ACC112 (cell line): ENCODE results near the gene KRT25.
A peak's percentile ranks its signal among the peaks of the same experiment; 100 is the strongest.
"Not testable (repeated sequence)": the region's sequence is repeated elsewhere in the genome, so short reads cannot be mapped to it uniquely, and the experiment has no call there.

ENCODE experiments used
- H2AFZ ChIP-seq: fragments of 200-600 bp; sonication (generic); one replicate; pipeline ENCODE4 v1.6.0; 2017; ENCODE audit warnings: antibody characterized with exemption, low read length; ENCODE audit not compliant: unreplicated experiment
- H3K27ac ChIP-seq: fragments of 200-600 bp; sonication (generic); 2 replicates; pipeline ENCODE4 v1.5.1; 2014; ENCODE audit warnings: low read depth, mild to moderate bottlenecking, antibody characterized with exemption, low read length, moderate library complexity
- H3K27me3 ChIP-seq: fragments of 200-600 bp; sonication (generic); 2 replicates; pipeline ENCODE4 v1.6.1; 2014; ENCODE audit warnings: mild to moderate bottlenecking, antibody characterized with exemption, low read length, moderate library complexity, mixed read lengths; ENCODE audit not compliant: insufficient read depth
- H3K36me3 ChIP-seq: fragments of 200-600 bp; sonication (generic); 2 replicates; pipeline ENCODE4 v1.6.1; 2016; ENCODE audit warnings: mild to moderate bottlenecking, antibody characterized with exemption, low read length, moderate library complexity, mixed read lengths; ENCODE audit not compliant: insufficient read depth
- H3K4me1 ChIP-seq: fragments of 200-600 bp; sonication (generic); one replicate; pipeline ENCODE4 v1.6.1; 2016; ENCODE audit warnings: low read length, mixed read lengths; ENCODE audit not compliant: insufficient read depth, unreplicated experiment, control insufficient read depth
- H3K4me3 ChIP-seq: fragments of 200-600 bp; sonication (generic); 2 replicates; pipeline ENCODE4 v1.5.1; 2014; ENCODE audit warnings: mild to moderate bottlenecking, low read depth, low read length
- H3K79me2 ChIP-seq: fragments of 200-600 bp; sonication (generic); one replicate; pipeline ENCODE4 v1.6.0; 2016; ENCODE audit warnings: low read length; ENCODE audit not compliant: control insufficient read depth, unreplicated experiment, insufficient read depth

Gene KRT25

GRCh38 chr17:40760105-40761016, 5.2 kb upstream of the KRT25 start:
- Histone ChIP-seq H3K27me3 (peaks cover 28% of the 10 kb centered on the region), H3K27ac (no peak overlapping the region), H3K4me3 (no peak overlapping the region), H2AFZ (no peak overlapping the region), H3K79me2 (no peaks in the 10 kb centered on the region), H3K4me1 (no peaks in the 10 kb centered on the region), H3K36me3 (no peaks in the 10 kb centered on the region)

- H3K36me3 ChIP-seq = no peaks in the 10 kb centered on the region
- peaks cover 66% of the 10 kb centered on the region for H3K27me3 ChIP-seq
- no peaks in the 10 kb centered on the region for H3K79me2 ChIP-seq
- H2AFZ ChIP-seq = no peak overlapping the region
- no peak overlapping the region for H3K27ac ChIP-seq
- H3K4me3 ChIP-seq = no peak overlapping the region
- no peaks in the 10 kb centered on the region for H3K4me1 ChIP-seq
Measured at GRCh38 chr17:40753804-40754203, 1.3 kb downstream of the KRT25 start.

- Histone ChIP-seq H3K4me1 (no peaks in the 10 kb centered on the region), H2AFZ (no peak overlapping the region), H3K4me3 (no peak overlapping the region), H3K27me3 (peaks cover 70% of the 10 kb centered on the region), H3K36me3 (no peaks in the 10 kb centered on the region), H3K27ac (no peak overlapping the region), H3K79me2 (no peaks in the 10 kb centered on the region)
Measured at GRCh38 chr17:40751065-40751464, 4.1 kb downstream of the KRT25 start.

- H3K4me1 ChIP-seq = no peaks in the 10 kb centered on the region
- H3K27me3 ChIP-seq = peaks cover 77% of the 10 kb centered on the region
- no peaks in the 10 kb centered on the region for H3K79me2 ChIP-seq
- no peaks in the 10 kb centered on the region for H3K36me3 ChIP-seq
- no peak overlapping the region for H3K4me3 ChIP-seq
- H3K27ac ChIP-seq = no peak overlapping the region
- no peak overlapping the region for H2AFZ ChIP-seq
Measured at GRCh38 chr17:40750391-40750790, 4.7 kb downstream of the KRT25 start.

GRCh38 chr17:40748666-40749065, 6.5 kb downstream of the KRT25 start:
- H3K4me3 ChIP-seq, H3K79me2 ChIP-seq, H3K36me3 ChIP-seq, H2AFZ ChIP-seq, H3K4me1 ChIP-seq, H3K27ac ChIP-seq: not testable (repeated sequence)
- H3K27me3 ChIP-seq = peaks cover 79% of the 10 kb centered on the region

GRCh38 chr17:40738553-40738952, 16.6 kb downstream of the KRT25 start:
- no peaks in the 10 kb centered on the region for H3K4me1 ChIP-seq
- H2AFZ ChIP-seq = no peak overlapping the region
- peaks cover 72% of the 10 kb centered on the region for H3K27me3 ChIP-seq
- H3K27ac ChIP-seq = no peak overlapping the region
- no peaks in the 10 kb centered on the region for H3K36me3 ChIP-seq
- H3K4me3 ChIP-seq = no peak overlapping the region
- H3K79me2 ChIP-seq = no peaks in the 10 kb centered on the region

GRCh38 chr17:40735016-40735415, 20.1 kb downstream of the KRT25 start:
- Histone ChIP-seq H2AFZ (no peak overlapping the region), H3K4me1 (no peaks in the 10 kb centered on the region), H3K4me3 (no peak overlapping the region), H3K27ac (no peak overlapping the region), H3K27me3 (peaks cover 51% of the 10 kb centered on the region), H3K36me3 (no peaks in the 10 kb centered on the region), H3K79me2 (no peaks in the 10 kb centered on the region)

- no peak overlapping the region for H3K4me3 ChIP-seq
- H2AFZ ChIP-seq = no peak overlapping the region
- H3K4me1 ChIP-seq = no peaks in the 10 kb centered on the region
- H3K27me3 ChIP-seq = peaks cover 43% of the 10 kb centered on the region
- no peaks in the 10 kb centered on the region for H3K79me2 ChIP-seq
- H3K36me3 ChIP-seq = no peaks in the 10 kb centered on the region
- no peak overlapping the region for H3K27ac ChIP-seq
Measured at GRCh38 chr17:40734018-40734417, 21.1 kb downstream of the KRT25 start.

- no peaks in the 10 kb centered on the region for H3K79me2 ChIP-seq
- H3K27me3 ChIP-seq = peaks cover 22% of the 10 kb centered on the region; the same call in 1 of the 2 replicates
Measured at GRCh38 chr17:40730970-40731369, 24.2 kb downstream of the KRT25 start.

GRCh38 chr17:40727447-40728231, 27.5 kb downstream of the KRT25 start:
- Histone ChIP-seq H2AFZ (peak overlapping the region; percentile 91), H3K36me3 (no peaks in the 10 kb centered on the region), H3K27ac (peak overlapping the region; percentile 75)

More at GRCh38 chr17:40730970-40731369, 24.2 kb downstream of the KRT25 start:
- Histone ChIP-seq H3K4me3 (no peak overlapping the region), H3K4me1 (peaks cover 3% of the 10 kb centered on the region), H3K36me3 (no peaks in the 10 kb centered on the region), H3K27ac (no peak overlapping the region), H2AFZ (no peak overlapping the region)

More at GRCh38 chr17:40727447-40728231, 27.5 kb downstream of the KRT25 start:
- Histone ChIP-seq H3K79me2 (no peaks in the 10 kb centered on the region), H3K27me3 (peaks cover 9% of the 10 kb centered on the region; the same call in 1 of the 2 replicates), H3K4me3 (peak overlapping the region; percentile 68), H3K4me1 (peaks cover 3% of the 10 kb centered on the region)
